Nasal cavity respiratory epithelium epithelial cell of viscerocranial mucosa (primary cell): ENCODE data around the gene CPT1B. TPM values are rescaled to one million over a fixed set of nuclear protein-coding genes. Genes with fewer than 3 reads are reported as not detected.

Source experiments
- total RNA-seq: library from RNA; depleted of rRNA; stranded (reverse); fragments of >200 nt; gene quantifications from 2 replicates; pipeline ENCODE4 v1.2.3, GENCODE V29; 2014

The CPT1B gene
- total RNA-seq, result 1.7 and 14.2 TPM in 2 replicates

GRCh38 chr22:50577987-50578775 is at the start of gene CPT1B:
TSS of gene CPT1B (minus strand) at chr22:50578427. CDS start at chr22:50577915, 512 bp downstream.

GRCh38 chr22:50600538-50600937 is 22.3 kb upstream of the CPT1B start, which contains the start of gene MAPK8IP2:
TSS of gene MAPK8IP2 (plus strand) at chr22:50600793. CDS start at chr22:50600819, 26 bp downstream.

GRCh38 chr22:50582493-50583293 is 4.5 kb upstream of the CPT1B start, which contains the start of gene CHKB:
TSS of gene CHKB (minus strand) at chr22:50582849. CDS start at chr22:50582781, 68 bp downstream.

GRCh38 chr22:50562523-50563412 is 15.5 kb downstream of the CPT1B start, which contains the start of gene SYCE3:
TSS of gene SYCE3 (minus strand) at chr22:50562919. CDS start at chr22:50556405, 6,514 bp downstream.

GRCh38 chr22:50545522-50546325 is 32.5 kb downstream of the CPT1B start, which contains the start of gene KLHDC7B:
TSS of gene KLHDC7B (plus strand) at chr22:50545899. CDS start at chr22:50546244, 345 bp downstream.

GRCh38 chr22:50529897-50530579 is 48.2 kb downstream of the CPT1B start, which contains the start of gene TYMP:
TSS of gene TYMP (minus strand) at chr22:50530012. CDS start at chr22:50529709, 303 bp downstream.

GRCh38 chr22:50525104-50525857 is 52.9 kb downstream of the CPT1B start, which contains the start of gene SCO2:
TSS of gene SCO2 (minus strand) at chr22:50525598. CDS start at chr22:50524411, 1,187 bp downstream.

Other genes starting within 250 kb of the CPT1B start
- gene PPP6R2, start 235.1 kb downstream of the CPT1B start, total RNA-seq, result 43.1 and 67.0 TPM in 2 replicates
- 116 and 181 TPM in 2 replicates for gene SBF1, start 103.4 kb downstream of the CPT1B start, total RNA-seq
- gene ADM2, start 96.9 kb downstream of the CPT1B start, total RNA-seq, result 6.2 and 23.1 TPM in 2 replicates
- 0.14 TPM in 1 of 2 replicates, not detected in the other for gene MIOX, start 91.6 kb downstream of the CPT1B start, total RNA-seq
- 11.6 and 37.9 TPM in 2 replicates for gene LMF2, start 70.7 kb downstream of the CPT1B start, total RNA-seq
- 18.4 and 27.0 TPM in 2 replicates for gene NCAPH2, start 70.2 kb downstream of the CPT1B start, total RNA-seq
- 2.1 and 3.8 TPM in 2 replicates for gene SCO2, start 52.8 kb downstream of the CPT1B start, total RNA-seq
- 113 and 148 TPM in 2 replicates for gene TYMP, start 48.4 kb downstream of the CPT1B start, total RNA-seq
- 1.0 and 3.9 TPM in 2 replicates for gene KLHDC7B, start 32.5 kb downstream of the CPT1B start, total RNA-seq
- gene SYCE3, start 15.5 kb downstream of the CPT1B start, total RNA-seq, result 0.28 TPM in 1 of 2 replicates, not detected in the other
- 21.1 and 21.9 TPM in 2 replicates for gene CHKB, start 4.4 kb upstream of the CPT1B start, total RNA-seq
- gene MAPK8IP2, start 22.4 kb upstream of the CPT1B start, total RNA-seq, result 1.0 and 1.8 TPM in 2 replicates
- 13.0 and 50.1 TPM in 2 replicates for gene ARSA, start 49.7 kb upstream of the CPT1B start, total RNA-seq
- 1.4 and 6.3 TPM in 2 replicates for gene SHANK3, start 94.4 kb upstream of the CPT1B start, total RNA-seq
- gene ACR, start 159.8 kb upstream of the CPT1B start, total RNA-seq, result under 0.01 and 0.14 TPM in 2 replicates
- 5.1 and 9.5 TPM in 2 replicates for gene RABL2B, start 205.2 kb upstream of the CPT1B start, total RNA-seq